22Rv1 (cell line): ENCODE measurements around the gene FHL3.
"Not testable (repeated sequence)": the region's sequence is repeated elsewhere in the genome, so short reads cannot be mapped to it uniquely, and the experiment has no call there.

Experiments used
- H3K27ac ChIP-seq: fragments of 450-650 bp; 2 replicates; pipeline ENCODE4 v1.5.1; 2017
- ZFX ChIP-seq: fragments of 450-650 bp; IDR thresholded peaks from 2 replicates; pipeline ENCODE4 v1.6.1; 2017; ENCODE audit warnings: antibody characterized with exemption, borderline replicate concordance
- TF ChIP-seq, protein P1 (sequence below): fragments of 450-650 bp; IDR thresholded peaks from 2 replicates; pipeline ENCODE4 v1.5.1; 2017; ENCODE audit warnings: mild to moderate bottlenecking

FHL3 gene

GRCh38 chr1:38039331-38040088, 34.2 kb upstream of the FHL3 start:
- H3K27ac ChIP-seq = no peak overlapping the region
- TF ChIP-seq, protein P1, sequence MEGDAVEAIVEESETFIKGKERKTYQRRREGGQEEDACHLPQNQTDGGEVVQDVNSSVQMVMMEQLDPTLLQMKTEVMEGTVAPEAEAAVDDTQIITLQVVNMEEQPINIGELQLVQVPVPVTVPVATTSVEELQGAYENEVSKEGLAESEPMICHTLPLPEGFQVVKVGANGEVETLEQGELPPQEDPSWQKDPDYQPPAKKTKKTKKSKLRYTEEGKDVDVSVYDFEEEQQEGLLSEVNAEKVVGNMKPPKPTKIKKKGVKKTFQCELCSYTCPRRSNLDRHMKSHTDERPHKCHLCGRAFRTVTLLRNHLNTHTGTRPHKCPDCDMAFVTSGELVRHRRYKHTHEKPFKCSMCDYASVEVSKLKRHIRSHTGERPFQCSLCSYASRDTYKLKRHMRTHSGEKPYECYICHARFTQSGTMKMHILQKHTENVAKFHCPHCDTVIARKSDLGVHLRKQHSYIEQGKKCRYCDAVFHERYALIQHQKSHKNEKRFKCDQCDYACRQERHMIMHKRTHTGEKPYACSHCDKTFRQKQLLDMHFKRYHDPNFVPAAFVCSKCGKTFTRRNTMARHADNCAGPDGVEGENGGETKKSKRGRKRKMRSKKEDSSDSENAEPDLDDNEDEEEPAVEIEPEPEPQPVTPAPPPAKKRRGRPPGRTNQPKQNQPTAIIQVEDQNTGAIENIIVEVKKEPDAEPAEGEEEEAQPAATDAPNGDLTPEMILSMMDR = no peak
- TF ChIP-seq ZFX = no peak

DNA sequence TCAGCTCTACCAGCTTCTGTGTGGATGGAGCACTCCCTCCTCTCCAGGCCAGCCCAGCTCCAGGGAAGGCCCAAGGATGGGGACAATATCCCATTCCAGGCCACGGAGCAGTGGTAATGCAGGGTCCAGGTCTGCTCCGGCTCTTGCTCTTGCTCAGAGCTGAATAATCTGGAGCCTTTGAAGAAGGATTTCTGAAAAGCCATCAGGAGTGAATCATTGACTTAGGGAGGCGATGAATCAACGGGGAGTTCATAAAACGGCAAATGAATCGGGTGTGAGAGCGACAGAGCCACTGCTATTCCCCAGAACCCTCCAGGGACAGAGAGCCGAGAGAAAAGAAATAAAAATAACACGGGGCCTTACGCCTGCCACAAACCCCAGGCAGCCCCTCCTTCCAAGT, 33.5 kb upstream of the FHL3 start:
- TF ChIP-seq, protein P1 = no peak
- no peak for TF ChIP-seq ZFX
- no peak overlapping the region for H3K27ac ChIP-seq

DNA sequence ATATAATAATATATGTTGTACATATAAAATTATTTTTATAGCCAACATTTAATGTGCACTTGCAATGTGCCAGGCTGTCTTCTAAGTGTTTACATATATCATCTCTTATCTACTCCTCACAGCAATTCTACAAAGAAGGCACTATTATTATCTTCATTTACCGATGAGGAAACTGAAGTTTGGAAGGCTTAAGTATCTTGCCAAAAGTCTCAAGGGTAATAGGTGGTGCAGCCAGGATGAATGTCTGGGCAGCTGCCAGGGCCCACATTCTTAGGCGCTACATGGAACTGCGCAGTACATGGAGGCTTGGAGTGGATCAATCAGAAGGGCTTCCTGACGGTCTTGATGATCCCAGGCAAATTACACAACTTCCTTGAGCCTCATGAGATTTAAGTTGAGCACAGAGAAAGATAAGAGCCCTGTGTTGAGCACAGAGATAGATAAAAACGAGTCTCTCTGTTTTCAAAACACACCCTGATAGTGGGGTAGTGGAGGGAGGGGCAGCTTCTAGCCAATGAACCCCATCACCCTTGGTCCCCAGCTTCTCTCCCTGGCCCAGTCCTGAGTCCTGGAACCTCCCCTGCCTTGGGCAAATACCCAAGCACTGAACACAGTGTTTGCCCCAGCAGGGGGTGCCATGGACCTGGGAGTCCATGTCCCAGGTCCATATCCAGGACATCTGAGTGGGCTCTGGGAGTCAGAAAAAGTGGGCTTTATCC, 32.1 kb upstream of the FHL3 start:
- no peak overlapping the region for H3K27ac ChIP-seq
- no peak for TF ChIP-seq ZFX
- TF ChIP-seq, protein P1 = peak; percentile 30

DNA sequence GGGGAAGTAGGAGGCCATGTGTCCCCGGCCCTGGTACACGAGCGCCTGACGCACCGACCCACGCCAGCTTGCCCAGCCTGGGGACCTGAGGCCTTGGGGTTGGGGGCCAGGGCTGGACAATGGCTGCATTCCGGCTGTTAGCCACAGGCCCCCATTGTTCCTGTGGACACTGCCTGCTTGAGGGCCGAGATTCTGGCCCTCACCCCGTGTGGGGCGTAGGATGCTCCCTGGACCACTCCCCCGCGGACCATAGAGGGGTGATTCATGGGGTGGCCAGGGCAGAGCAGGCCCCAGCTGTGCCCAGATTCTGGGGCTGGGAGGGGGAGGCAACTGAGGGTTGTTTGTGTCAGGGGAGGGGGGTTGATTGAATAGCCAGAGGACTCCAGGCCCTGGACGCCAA, 29.6 kb upstream of the FHL3 start:
- TF ChIP-seq, protein P1 = no peak
- no peak overlapping the region for H3K27ac ChIP-seq

GRCh38 chr1:38032992-38033391, 27.7 kb upstream of the FHL3 start:
- H3K27ac ChIP-seq = not testable (repeated sequence)

DNA sequence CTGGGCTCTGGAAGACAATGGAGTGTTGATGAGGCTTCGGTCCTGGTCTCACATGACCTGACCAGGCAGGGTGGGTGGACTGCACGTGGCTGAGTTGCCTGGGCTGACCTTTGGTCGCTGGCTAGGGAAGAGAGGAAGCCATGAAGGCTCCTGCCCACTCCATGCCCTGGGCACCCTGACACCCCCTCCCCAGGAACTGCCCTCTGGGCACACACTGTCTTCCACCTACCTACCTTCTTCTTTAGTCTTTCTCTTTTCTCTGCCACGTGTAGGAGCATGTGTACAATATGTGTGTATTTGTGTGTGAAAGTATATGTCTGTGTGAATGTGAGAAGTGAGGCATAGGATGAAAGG, 26.2 kb upstream of the FHL3 start:
- no peak overlapping the region for H3K27ac ChIP-seq
- TF ChIP-seq, protein P1 = no peak
- no peak for TF ChIP-seq ZFX

GRCh38 chr1:38030596-38031512, 25.5 kb upstream of the FHL3 start:
- H3K27ac ChIP-seq = no peak overlapping the region

More at GRCh38 chr1:38030596-38031512, 25.5 kb upstream of the FHL3 start:
- TF ChIP-seq ZFX = no peak
- TF ChIP-seq, protein P1 = no peak
